IMR-90 (cell line): ENCODE data around the gene TIMELESS. TPM values are rescaled to one million over a fixed set of nuclear protein-coding genes. Genes with fewer than 3 reads are reported as not detected.

Experiments
- ATAC-seq: fragments of 200-7000 bp; cut with Tn5 transposase; 2 replicates; pipeline ENCODE4 v1.9.1; 2020; ENCODE audit warnings: low read depth, mild to moderate bottlenecking, moderate library complexity
- BruUV-seq: library from RNA; stranded (reverse); fragments of 400-500 nt; replicated peaks from 2 replicates; lab custom pipeline; 2021; lab: Mats Ljungman, UMichigan
- CTCF ChIA-PET: fragments of 300-600 bp; formaldehyde crosslinking; extraction: SDS; loops from one replicate; lab custom pipeline; 2021; ENCODE audit warnings: antibody characterized with exemption; lab: Yijun Ruan, JAX
- POLR2A ChIA-PET: fragments of 300-600 bp; sonication (Branson Sonifier 250); formaldehyde crosslinking; loops from one replicate; lab custom pipeline; 2022; ENCODE audit warnings: antibody characterized with exemption; ENCODE audit not compliant: unreplicated experiment; lab: Charles Lee
- DNase-seq: peaks from one replicate; pipeline ENCODE4 v3.0.0; 2013
- H2AFZ ChIP-seq: replicated peaks from 2 replicates; pipeline ENCODE3; 2013; ENCODE audit warnings: low read length, mild to moderate bottlenecking; ENCODE audit not compliant: poor library complexity
- H2AK5ac ChIP-seq: 2 replicates; pipeline ENCODE4 v1.6.1; 2013; ENCODE audit warnings: low read depth, low read length, inconsistent platforms
- H2AK9ac ChIP-seq: replicated peaks from 2 replicates; pipeline ENCODE3; 2013; ENCODE audit warnings: mild to moderate bottlenecking, low read depth, low read length, moderate library complexity; ENCODE audit not compliant: poor library complexity
- H2BK120ac ChIP-seq: 2 replicates; pipeline ENCODE4 v1.6.1; 2013; ENCODE audit warnings: low read depth, low read length, inconsistent platforms
- H2BK15ac ChIP-seq: 3 replicates; pipeline ENCODE4 v1.6.1; 2013; ENCODE audit warnings: low read depth, low read length, inconsistent platforms
- H2BK20ac ChIP-seq: 2 replicates; pipeline ENCODE4 v1.6.1; 2013; ENCODE audit warnings: low read depth, mild to moderate bottlenecking, inconsistent platforms, low read length, moderate library complexity
- H2BK5ac ChIP-seq: 2 replicates; pipeline ENCODE4 v1.6.1; 2013; ENCODE audit warnings: mild to moderate bottlenecking, low read depth, low read length, inconsistent platforms; ENCODE audit not compliant: poor library complexity, severe bottlenecking
- H3K14ac ChIP-seq: replicated peaks from 2 replicates; pipeline ENCODE4 v1.6.1; 2013; ENCODE audit warnings: low read depth, low read length, inconsistent platforms
- H3K18ac ChIP-seq: 2 replicates; pipeline ENCODE4 v1.6.1; 2013; ENCODE audit warnings: low read depth, low read length, control low read depth
- H3K23ac ChIP-seq: 2 replicates; pipeline ENCODE4 v1.6.1; 2013; ENCODE audit warnings: low read depth, low read length, inconsistent platforms
- H3K27ac ChIP-seq: 2 replicates; pipeline ENCODE4 v1.5.1; 2013; ENCODE audit warnings: mild to moderate bottlenecking, control low read depth, low read length; ENCODE audit not compliant: insufficient read depth
- H3K27me3 ChIP-seq: 2 replicates; pipeline ENCODE4 v1.6.1; 2013; ENCODE audit warnings: low read length; ENCODE audit not compliant: control insufficient read depth, insufficient read depth
- H3K36me3 ChIP-seq: 2 replicates; pipeline ENCODE4 v1.6.1; 2013; ENCODE audit warnings: low read length, mixed read lengths; ENCODE audit not compliant: control insufficient read depth, insufficient read depth
- H3K4ac ChIP-seq: 2 replicates; pipeline ENCODE4 v1.6.1; 2013; ENCODE audit warnings: low read depth, low read length, inconsistent platforms
- H3K4me1 ChIP-seq: 2 replicates; pipeline ENCODE4 v1.6.1; 2013; ENCODE audit warnings: low read length, mixed read lengths; ENCODE audit not compliant: control insufficient read depth, insufficient read depth
- H3K4me2 ChIP-seq: 2 replicates; pipeline ENCODE4 v1.6.1; 2013; ENCODE audit warnings: low read depth, mild to moderate bottlenecking, control low read depth, low read length, moderate library complexity
- H3K4me3 ChIP-seq: 2 replicates; pipeline ENCODE4 v1.5.1; 2013; ENCODE audit warnings: low read depth, mild to moderate bottlenecking, control low read depth, low read length, moderate library complexity; ENCODE audit not compliant: insufficient read depth
- H3K56ac ChIP-seq: 2 replicates; pipeline ENCODE4 v1.6.1; 2013; ENCODE audit warnings: low read length, inconsistent platforms; ENCODE audit not compliant: insufficient read depth; ENCODE audit errors: extremely low read depth
- H3K79me1 ChIP-seq, 2 experiments: 2 replicates each; pipeline ENCODE4 v1.6.1; 2013; ENCODE audit warnings: low read length in 2 of 2, inconsistent platforms in 1 of 2, low read depth in 1 of 2
- H3K9ac ChIP-seq: 2 replicates; pipeline ENCODE4 v1.6.1; 2013; ENCODE audit warnings: low read depth, low read length, control low read depth
- H3K9me1 ChIP-seq: 2 replicates; pipeline ENCODE4 v1.6.1; 2013; ENCODE audit warnings: low read length, inconsistent platforms; ENCODE audit not compliant: insufficient read depth
- H3K9me3 ChIP-seq: 2 replicates; pipeline ENCODE4 v1.6.1; 2013; ENCODE audit warnings: low read length; ENCODE audit not compliant: control insufficient read depth, insufficient read depth
- H4K20me1 ChIP-seq: 2 replicates; pipeline ENCODE4 v1.6.1; 2013; ENCODE audit warnings: low read length, inconsistent platforms; ENCODE audit not compliant: insufficient read depth
- H4K5ac ChIP-seq: 2 replicates; pipeline ENCODE4 v1.6.1; 2013; ENCODE audit warnings: mild to moderate bottlenecking, low read depth, low read length, control low read depth
- H4K8ac ChIP-seq, 2 experiments: 2 replicates each; pipeline ENCODE4 v1.6.1; 2013; ENCODE audit warnings: low read depth in 2 of 2, low read length in 2 of 2, control low read depth in 1 of 2, inconsistent platforms in 1 of 2
- H4K91ac ChIP-seq: 2 replicates; pipeline ENCODE4 v1.6.1; 2013; ENCODE audit warnings: low read depth, low read length, inconsistent platforms; ENCODE audit not compliant: insufficient read depth
- BHLHE40 ChIP-seq: fragments of 150-350 bp; IDR thresholded peaks from 2 replicates; pipeline ENCODE4 v1.6.1; 2016; ENCODE audit warnings: mild to moderate bottlenecking, low read depth, low read length
- CEBPB ChIP-seq: IDR thresholded peaks from 2 replicates; pipeline ENCODE4 v1.6.1; 2012; ENCODE audit warnings: low read depth, low read length, improper control_type of control experiment
- CHD1 ChIP-seq: IDR thresholded peaks from 2 replicates; pipeline ENCODE4 v1.6.1; 2012; ENCODE audit warnings: low read depth, low read length, improper control_type of control experiment
- FOS ChIP-seq: fragments of 150-350 bp; IDR thresholded peaks from 2 replicates; pipeline ENCODE4 v1.6.1; 2016; ENCODE audit warnings: low read depth, low read length
- MAFK ChIP-seq: IDR thresholded peaks from 2 replicates; pipeline ENCODE4 v1.6.1; 2012; ENCODE audit warnings: low read depth, low read length, improper control_type of control experiment
- MAZ ChIP-seq: IDR thresholded peaks from 2 replicates; pipeline ENCODE4 v1.6.1; 2012; ENCODE audit warnings: low read depth, mild to moderate bottlenecking, low read length, improper control_type of control experiment, moderate library complexity, borderline replicate concordance
- MXI1 ChIP-seq: IDR thresholded peaks from 2 replicates; pipeline ENCODE4 v1.6.1; 2012; ENCODE audit warnings: low read depth, mild to moderate bottlenecking, low read length, moderate library complexity, borderline replicate concordance
- NFE2L2 ChIP-seq: fragments of 150-350 bp; IDR thresholded peaks from 2 replicates; pipeline ENCODE4 v1.6.1; 2016; ENCODE audit warnings: low read depth, mild to moderate bottlenecking, low read length
- POLR2A ChIP-seq: IDR thresholded peaks from 2 replicates; pipeline ENCODE4 v1.6.1; 2012; ENCODE audit warnings: mild to moderate bottlenecking, low read depth, low read length
- RAD21 ChIP-seq: IDR thresholded peaks from 2 replicates; pipeline ENCODE4 v1.6.1; 2012; ENCODE audit warnings: low read length, improper control_type of control experiment
- RCOR1 ChIP-seq: IDR thresholded peaks from 2 replicates; pipeline ENCODE4 v1.6.1; 2012; ENCODE audit warnings: mild to moderate bottlenecking, low read length, improper control_type of control experiment; ENCODE audit not compliant: insufficient replicate concordance
- RFX5 ChIP-seq: IDR thresholded peaks from 2 replicates; pipeline ENCODE4 v1.8.0; 2012; ENCODE audit warnings: low read depth, mild to moderate bottlenecking, low read length, moderate library complexity
- SMC3 ChIP-seq: fragments of 150-350 bp; IDR thresholded peaks from 2 replicates; pipeline ENCODE4 v1.6.1; 2016; ENCODE audit warnings: low read depth, mild to moderate bottlenecking, antibody characterized with exemption, low read length, moderate library complexity
- WGBS, 2 experiments: methylation state at CpG; one replicate each; pipeline versions ENCODE4 v1.1.5 to v1.1.7; 2013; ENCODE audit warnings: missing lambda C conversion rate in 2 of 2; ENCODE audit not compliant: insufficient read length in 1 of 2; ENCODE audit errors: extremely low coverage in 2 of 2; 5-methylcytosine and 5-hydroxymethylcytosine counted together
- dilution Hi-C: fragments of 300-500 bp; cut with HindIII; formaldehyde crosslinking; loops from one replicate; pipeline ENCODE4 v1.14.3; 2018; ENCODE audit warnings: low sequenced_read_pairs; ENCODE audit not compliant: unreplicated experiment
- in situ Hi-C: fragments of 300-500 bp; cut with MboI; formaldehyde crosslinking; loops from 3 replicates; pipeline ENCODE4 v1.14.3; 2019; ENCODE audit warnings: low sequenced_read_pairs, inconsistent platforms, mixed read lengths
- intact Hi-C: fragments of 100-400 bp; cut with micrococcal nuclease; formaldehyde crosslinking; loops from 2 replicates; pipeline ENCODE4 v1.10.0; 2022
- polyA plus RNA-seq, 3 experiments: library from polyadenylated mRNA; depleted of rRNA; stranded (reverse); fragments of >200 nt; gene quantifications; 2 replicates each; pipeline ENCODE4 v1.2.3, GENCODE V29; 2012; ENCODE audit warnings: low replicate concordance in 1 of 3
- total RNA-seq: library from RNA; depleted of rRNA; stranded (reverse); fragments of >200 nt; gene quantifications from 2 replicates; pipeline ENCODE4 v1.2.3, GENCODE V29; 2012
- TF ChIP-seq, protein P1 (sequence below): fragments of 150-350 bp; IDR thresholded peaks from 2 replicates; pipeline ENCODE4 v1.6.1; 2017; ENCODE audit warnings: mild to moderate bottlenecking, antibody characterized with exemption, low read length, low read depth
- TF ChIP-seq, protein P2 (sequence below): fragments of 150-350 bp; IDR thresholded peaks from 2 replicates; pipeline ENCODE4 v1.6.1; 2016; ENCODE audit warnings: low read depth, mild to moderate bottlenecking, low read length, moderate library complexity, borderline replicate concordance
- TF ChIP-seq, protein P3 (sequence below): conservative IDR thresholded peaks from 2 replicates; pipeline ENCODE4 v1.5.1; 2012; ENCODE audit warnings: mild to moderate bottlenecking, low read depth, low read length, improper control_type of control experiment

Gene TIMELESS
- total and polyA plus RNA-seq, 2 of the 4 experiments (the other 2 are of a cell fraction), result 7.3 to 10.4 TPM

DNA sequence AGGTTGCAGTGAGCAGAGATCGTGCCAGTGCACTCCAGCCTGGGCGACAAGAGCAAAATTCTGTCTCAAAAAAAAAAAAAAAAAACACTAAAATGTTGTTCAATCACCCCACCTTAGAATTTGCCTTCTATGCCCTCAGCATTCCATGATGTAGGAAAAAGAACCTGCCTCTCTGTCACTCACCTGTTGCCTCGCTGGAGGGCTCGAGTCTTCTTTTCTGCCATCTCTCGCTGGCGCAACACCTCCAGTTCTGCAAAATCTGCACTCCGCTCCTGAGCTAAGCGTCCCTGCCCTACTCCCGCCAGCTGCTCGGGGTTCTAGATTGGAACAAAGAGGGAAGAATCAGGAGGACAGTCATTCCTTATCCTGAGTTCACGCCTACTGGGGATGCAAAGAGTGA is 17.9 kb downstream of the TIMELESS start:
- no peak overlapping the region for H3K56ac ChIP-seq
- BruUV-seq, result no TSS peak
- H3K4me1 ChIP-seq, result no peaks in the 10 kb centered on the region
- ATAC-seq (no peak), DNase-seq (no peak)
- no peak overlapping the region for H4K8ac ChIP-seq
- H2AK5ac ChIP-seq, result no peak overlapping the region
- dilution Hi-C loops, result no loop called here
- peaks cover 11% of the 10 kb centered on the region for H3K36me3 ChIP-seq
- H3K4ac ChIP-seq, result no peak overlapping the region
- H3K18ac ChIP-seq, result no peak overlapping the region
- no peak overlapping the region for H2AFZ ChIP-seq
- H3K9me1 ChIP-seq, result peaks cover 3% of the 10 kb centered on the region; the same call in 1 of the 2 replicates
- no peak overlapping the region for H3K23ac ChIP-seq
- in situ Hi-C loops, result no loop called here
- no peak overlapping the region for H3K27ac ChIP-seq
- H2BK20ac ChIP-seq, result no peak overlapping the region
- POLR2A ChIA-PET, result no interaction called here
- no peak overlapping the region for H2BK15ac ChIP-seq
- H3K9me3 ChIP-seq, result no peaks in the 10 kb centered on the region
- no peak overlapping the region for H4K91ac ChIP-seq
- no peak overlapping the region for H3K14ac ChIP-seq
- no peak overlapping the region for H3K4me2 ChIP-seq
- TF ChIP-seq NFE2L2, result no peak
- TF ChIP-seq MAFK, result no peak
- no peak for TF ChIP-seq RAD21
- no peak for TF ChIP-seq CEBPB
- TF ChIP-seq, protein P1, sequence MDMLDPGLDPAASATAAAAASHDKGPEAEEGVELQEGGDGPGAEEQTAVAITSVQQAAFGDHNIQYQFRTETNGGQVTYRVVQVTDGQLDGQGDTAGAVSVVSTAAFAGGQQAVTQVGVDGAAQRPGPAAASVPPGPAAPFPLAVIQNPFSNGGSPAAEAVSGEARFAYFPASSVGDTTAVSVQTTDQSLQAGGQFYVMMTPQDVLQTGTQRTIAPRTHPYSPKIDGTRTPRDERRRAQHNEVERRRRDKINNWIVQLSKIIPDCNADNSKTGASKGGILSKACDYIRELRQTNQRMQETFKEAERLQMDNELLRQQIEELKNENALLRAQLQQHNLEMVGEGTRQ, result no peak
- no peak for TF ChIP-seq FOS
- TF ChIP-seq POLR2A, result no peak
- no peak for TF ChIP-seq RFX5
- TF ChIP-seq MXI1, result no peak
- TF ChIP-seq, protein P2, sequence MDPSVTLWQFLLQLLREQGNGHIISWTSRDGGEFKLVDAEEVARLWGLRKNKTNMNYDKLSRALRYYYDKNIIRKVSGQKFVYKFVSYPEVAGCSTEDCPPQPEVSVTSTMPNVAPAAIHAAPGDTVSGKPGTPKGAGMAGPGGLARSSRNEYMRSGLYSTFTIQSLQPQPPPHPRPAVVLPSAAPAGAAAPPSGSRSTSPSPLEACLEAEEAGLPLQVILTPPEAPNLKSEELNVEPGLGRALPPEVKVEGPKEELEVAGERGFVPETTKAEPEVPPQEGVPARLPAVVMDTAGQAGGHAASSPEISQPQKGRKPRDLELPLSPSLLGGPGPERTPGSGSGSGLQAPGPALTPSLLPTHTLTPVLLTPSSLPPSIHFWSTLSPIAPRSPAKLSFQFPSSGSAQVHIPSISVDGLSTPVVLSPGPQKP, result no peak
- no peak for TF ChIP-seq RCOR1
- TF ChIP-seq MAZ, result no peak
- TF ChIP-seq SMC3, result no peak
- TF ChIP-seq, protein P3, sequence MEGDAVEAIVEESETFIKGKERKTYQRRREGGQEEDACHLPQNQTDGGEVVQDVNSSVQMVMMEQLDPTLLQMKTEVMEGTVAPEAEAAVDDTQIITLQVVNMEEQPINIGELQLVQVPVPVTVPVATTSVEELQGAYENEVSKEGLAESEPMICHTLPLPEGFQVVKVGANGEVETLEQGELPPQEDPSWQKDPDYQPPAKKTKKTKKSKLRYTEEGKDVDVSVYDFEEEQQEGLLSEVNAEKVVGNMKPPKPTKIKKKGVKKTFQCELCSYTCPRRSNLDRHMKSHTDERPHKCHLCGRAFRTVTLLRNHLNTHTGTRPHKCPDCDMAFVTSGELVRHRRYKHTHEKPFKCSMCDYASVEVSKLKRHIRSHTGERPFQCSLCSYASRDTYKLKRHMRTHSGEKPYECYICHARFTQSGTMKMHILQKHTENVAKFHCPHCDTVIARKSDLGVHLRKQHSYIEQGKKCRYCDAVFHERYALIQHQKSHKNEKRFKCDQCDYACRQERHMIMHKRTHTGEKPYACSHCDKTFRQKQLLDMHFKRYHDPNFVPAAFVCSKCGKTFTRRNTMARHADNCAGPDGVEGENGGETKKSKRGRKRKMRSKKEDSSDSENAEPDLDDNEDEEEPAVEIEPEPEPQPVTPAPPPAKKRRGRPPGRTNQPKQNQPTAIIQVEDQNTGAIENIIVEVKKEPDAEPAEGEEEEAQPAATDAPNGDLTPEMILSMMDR, result no peak
- TF ChIP-seq CHD1, result no peak
- TF ChIP-seq BHLHE40, result no peak
- H3K4me3 ChIP-seq, result no peak overlapping the region
- intact Hi-C loops, result no loop called here
- no peak overlapping the region for H3K9ac ChIP-seq
- no CpG with 5 or more reads among the region's 11 CpGs for WGBS, 2 experiments
- H4K20me1 ChIP-seq, result no peaks in the 10 kb centered on the region
- peaks cover 0 to 20% of the 10 kb centered on the region in 2 experiments; a peak in 2 of 4 replicates for H3K79me1 ChIP-seq
- CTCF ChIA-PET, result no interaction called here
- H2BK120ac ChIP-seq, result no peak overlapping the region
- H3K27me3 ChIP-seq, result no peaks in the 10 kb centered on the region
- no peak overlapping the region for H4K5ac ChIP-seq
- H2BK5ac ChIP-seq, result no peak overlapping the region
- H2AK9ac ChIP-seq, result no peak overlapping the region
